ENCODE results near the gene NOXO1.
"Not testable (repeated sequence)": the region's sequence is repeated elsewhere in the genome, so short reads cannot be mapped to it uniquely, and the experiment has no call there.

NOXO1 gene

GRCh38 chr16:1958715-1959268 lies 22.5 kb downstream of the NOXO1 start:
- Histone ChIP-seq H3K27ac (ENCODE audit: low read depth, low read length) (no peak overlapping the region), H3K9ac (ENCODE audit: low read length) (peak overlapping the region; percentile 81), H3K9me2 (replicated peaks; ENCODE audit: insufficient read depth, low read length) (no peaks in the 10 kb centered on the region), H3K79me2 (ENCODE audit: insufficient read depth, low read length) (peaks cover 18% of the 10 kb centered on the region), H3F3A (ENCODE audit: insufficient read depth) (peaks cover 36% of the 10 kb centered on the region), H3K9me3 (ENCODE audit: insufficient read depth, low read length) (no peaks in the 10 kb centered on the region), H3K4me2 (ENCODE audit: low read depth, low read length, poor library complexity, severe bottlenecking) (peak overlapping the region; percentile 46), H4K20me1 (ENCODE audit: low read depth, low read length) (no peaks in the 10 kb centered on the region), H3K4me3 (ENCODE audit: insufficient read depth, low read length, poor library complexity, severe bottlenecking) (no peak overlapping the region), H2AFZ (ENCODE audit: low read depth, low read length, severe bottlenecking) (peak overlapping the region; percentile 85), H3K27me3 (ENCODE audit: low read length) (no peaks in the 10 kb centered on the region), H3K36me3 (ENCODE audit: low read length) (peaks cover 11% of the 10 kb centered on the region)
- no peak for TF ChIP-seq CTCF (IDR thresholded peaks at IDR 0.05; ENCODE audit: insufficient read depth, low read length, poor library complexity, severe bottlenecking)
- TF ChIP-seq EZH2phosphoT487 (conservative IDR thresholded peaks at IDR 0.05; ENCODE audit: low read length), result no peak

DNA sequence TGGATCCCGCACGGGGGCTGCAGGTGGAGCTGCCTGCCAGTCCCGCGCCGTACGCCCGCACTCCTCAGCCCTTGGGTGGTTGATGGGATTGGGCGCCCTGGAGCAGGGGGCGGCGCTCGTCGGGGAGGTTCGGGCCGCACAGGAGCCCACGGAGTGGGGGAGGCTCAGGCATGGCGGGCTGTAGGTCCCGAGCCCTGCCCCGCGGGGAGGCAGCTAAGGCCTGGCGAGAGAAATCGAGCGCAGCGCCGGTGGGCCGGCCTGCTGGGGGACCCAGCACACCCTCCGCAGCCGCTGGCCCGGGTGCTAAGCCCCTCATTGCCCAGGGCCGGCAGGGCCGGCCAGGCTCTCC lies 23.2 kb downstream of the NOXO1 start:
- H2AFZ ChIP-seq (ENCODE audit: low read depth, low read length, severe bottlenecking); H4K20me1 ChIP-seq (ENCODE audit: low read depth, low read length); H3K9ac ChIP-seq (ENCODE audit: low read length); H3K4me3 ChIP-seq (ENCODE audit: insufficient read depth, low read length, poor library complexity, severe bottlenecking); H3K9me3 ChIP-seq (ENCODE audit: insufficient read depth, low read length); H3K27ac ChIP-seq (ENCODE audit: low read depth, low read length); H3K4me2 ChIP-seq (ENCODE audit: low read depth, low read length, poor library complexity, severe bottlenecking); H3K9me2 ChIP-seq (replicated peaks; ENCODE audit: insufficient read depth, low read length); H3K27me3 ChIP-seq (ENCODE audit: low read length); H3K36me3 ChIP-seq (ENCODE audit: low read length): not testable (repeated sequence)
- H3K79me2 ChIP-seq (ENCODE audit: insufficient read depth, low read length), result peaks cover 11% of the 10 kb centered on the region
- H3F3A ChIP-seq (ENCODE audit: insufficient read depth), result peaks cover 29% of the 10 kb centered on the region

DNA sequence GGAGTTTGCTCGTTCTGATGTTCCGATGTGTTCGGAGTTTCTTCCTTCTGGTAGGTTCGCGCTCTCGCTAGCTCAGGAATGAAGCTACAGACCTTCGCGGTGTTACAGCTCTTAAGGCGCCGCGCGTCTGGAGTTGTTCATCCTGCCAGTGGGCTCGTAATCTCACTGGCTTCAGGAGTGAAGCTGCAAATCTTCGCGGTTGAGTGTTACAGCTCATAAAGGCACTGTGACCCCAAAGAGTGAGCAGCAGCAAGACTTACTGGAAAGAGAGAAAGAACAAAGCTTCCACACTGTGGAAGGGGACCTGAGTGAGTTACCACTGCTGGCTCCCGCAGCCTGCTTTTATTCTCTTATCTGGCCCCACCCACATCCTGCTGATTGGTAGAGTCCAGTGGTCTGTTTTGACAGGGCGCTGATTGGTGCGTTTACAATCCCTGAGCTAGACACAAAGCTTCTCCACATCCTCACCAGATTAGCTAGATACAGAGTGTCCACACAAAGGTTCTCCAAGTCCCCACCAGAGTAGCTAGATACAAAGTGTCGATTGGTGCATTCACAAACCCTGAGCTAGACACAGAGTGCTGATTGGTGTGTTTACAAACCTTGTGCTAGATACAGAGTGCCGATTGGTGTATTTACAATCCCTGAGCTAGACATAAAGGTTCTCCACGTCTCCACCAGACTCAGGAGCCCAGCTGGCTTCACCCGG lies 23.7 kb downstream of the NOXO1 start:
- not testable (repeated sequence) for H2AFZ ChIP-seq (ENCODE audit: low read depth, low read length, severe bottlenecking); H3K9me3 ChIP-seq (ENCODE audit: insufficient read depth, low read length); H3K79me2 ChIP-seq (ENCODE audit: insufficient read depth, low read length); H3K4me2 ChIP-seq (ENCODE audit: low read depth, low read length, poor library complexity, severe bottlenecking); H3K9me2 ChIP-seq (replicated peaks; ENCODE audit: insufficient read depth, low read length); H3K27me3 ChIP-seq (ENCODE audit: low read length); H4K20me1 ChIP-seq (ENCODE audit: low read depth, low read length); H3K27ac ChIP-seq (ENCODE audit: low read depth, low read length); H3K4me3 ChIP-seq (ENCODE audit: insufficient read depth, low read length, poor library complexity, severe bottlenecking); H3K9ac ChIP-seq (ENCODE audit: low read length); H3K36me3 ChIP-seq (ENCODE audit: low read length)
- peaks cover 24% of the 10 kb centered on the region for H3F3A ChIP-seq (ENCODE audit: insufficient read depth)

GRCh38 chr16:1953734-1954133 lies 27.5 kb downstream of the NOXO1 start:
- H3K79me2 ChIP-seq (ENCODE audit: insufficient read depth, low read length), result no peaks in the 10 kb centered on the region
- H3K9me3 ChIP-seq (ENCODE audit: insufficient read depth, low read length), result no peaks in the 10 kb centered on the region
- H3K9ac ChIP-seq (ENCODE audit: low read length), result no peak overlapping the region
- no peak overlapping the region for H2AFZ ChIP-seq (ENCODE audit: low read depth, low read length, severe bottlenecking)
- no peaks in the 10 kb centered on the region for H3K9me2 ChIP-seq (replicated peaks; ENCODE audit: insufficient read depth, low read length)
- H3K4me2 ChIP-seq (ENCODE audit: low read depth, low read length, poor library complexity, severe bottlenecking), result no peak overlapping the region
- no peaks in the 10 kb centered on the region for H3K27me3 ChIP-seq (ENCODE audit: low read length)
- TF ChIP-seq CTCF (IDR thresholded peaks at IDR 0.05; ENCODE audit: insufficient read depth, low read length, poor library complexity, severe bottlenecking) (no peak), EZH2phosphoT487 (conservative IDR thresholded peaks at IDR 0.05; ENCODE audit: low read length) (no peak)
- H4K20me1 ChIP-seq (ENCODE audit: low read depth, low read length), result no peaks in the 10 kb centered on the region
- no peaks in the 10 kb centered on the region for H3K36me3 ChIP-seq (ENCODE audit: low read length)
- H3K27ac ChIP-seq (ENCODE audit: low read depth, low read length), result no peak overlapping the region
- H3K4me3 ChIP-seq (ENCODE audit: insufficient read depth, low read length, poor library complexity, severe bottlenecking), result no peak overlapping the region
- no peaks in the 10 kb centered on the region for H3F3A ChIP-seq (ENCODE audit: insufficient read depth)
